A549 (cell line): Measurements from ENCODE around the gene INHBA.

Experiments
- CEBPB ChIP-seq, 2 experiments: fragments of >200 bp in 1 of 2; sonication (Bioruptor Twin) in 1 of 2; formaldehyde crosslinking in 1 of 2; IDR thresholded peaks; 2 replicates each; pipeline ENCODE4 v1.6.1; 2012 to 2016
- CHD4 ChIP-seq: fragments of 200-600 bp; sonication (generic); IDR thresholded peaks from 2 replicates; pipeline ENCODE4 v1.6.1; 2016; ENCODE audit warnings: antibody characterized with exemption, mild to moderate bottlenecking, borderline replicate concordance
- KDM1A ChIP-seq: fragments of 200-600 bp; sonication (generic); IDR thresholded peaks from 2 replicates; pipeline ENCODE4 v1.6.1; 2016; ENCODE audit warnings: low read depth, mild to moderate bottlenecking
- NR3C1 ChIP-seq: fragments of >200 bp; sonication (Bioruptor Twin); formaldehyde crosslinking; IDR thresholded peaks from 3 replicates; pipeline ENCODE4 v1.6.1; 2017
- POLR2A ChIP-seq: IDR thresholded peaks from 2 replicates; pipeline ENCODE4 v1.6.1; 2012; ENCODE audit warnings: mild to moderate bottlenecking, low read length
- ZFP36 ChIP-seq: fragments of 450-650 bp; IDR thresholded peaks from 2 replicates; pipeline ENCODE4 v1.6.1; 2014; ENCODE audit warnings: borderline replicate concordance; ENCODE audit not compliant: partially characterized antibody
- TF ChIP-seq, protein P1 (sequence below): fragments of >200 bp; sonication (Bioruptor Twin); formaldehyde crosslinking; IDR thresholded peaks from 3 replicates; pipeline ENCODE4 v1.5.1; 2016

DNA sequence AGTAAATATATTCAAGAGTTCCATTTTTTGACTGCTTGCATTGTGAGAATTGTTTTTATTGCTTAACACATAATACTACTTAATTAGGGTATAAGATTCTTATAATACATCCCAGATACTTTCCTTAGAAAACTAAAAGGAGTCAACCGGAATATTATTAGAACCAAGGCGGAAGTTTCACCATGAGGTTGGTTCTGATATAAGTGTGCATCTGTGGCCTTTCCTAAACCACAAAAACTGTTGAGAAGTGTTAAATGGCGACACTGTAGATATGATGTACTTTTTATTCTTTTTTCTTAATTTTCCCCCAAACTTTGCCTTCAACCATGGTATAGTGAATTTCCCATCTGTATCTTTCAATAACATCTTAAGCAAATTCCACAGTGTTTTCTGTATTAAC lies 32.3 kb upstream of the INHBA start:
- TF ChIP-seq KDM1A: no peak
- TF ChIP-seq, protein P1, sequence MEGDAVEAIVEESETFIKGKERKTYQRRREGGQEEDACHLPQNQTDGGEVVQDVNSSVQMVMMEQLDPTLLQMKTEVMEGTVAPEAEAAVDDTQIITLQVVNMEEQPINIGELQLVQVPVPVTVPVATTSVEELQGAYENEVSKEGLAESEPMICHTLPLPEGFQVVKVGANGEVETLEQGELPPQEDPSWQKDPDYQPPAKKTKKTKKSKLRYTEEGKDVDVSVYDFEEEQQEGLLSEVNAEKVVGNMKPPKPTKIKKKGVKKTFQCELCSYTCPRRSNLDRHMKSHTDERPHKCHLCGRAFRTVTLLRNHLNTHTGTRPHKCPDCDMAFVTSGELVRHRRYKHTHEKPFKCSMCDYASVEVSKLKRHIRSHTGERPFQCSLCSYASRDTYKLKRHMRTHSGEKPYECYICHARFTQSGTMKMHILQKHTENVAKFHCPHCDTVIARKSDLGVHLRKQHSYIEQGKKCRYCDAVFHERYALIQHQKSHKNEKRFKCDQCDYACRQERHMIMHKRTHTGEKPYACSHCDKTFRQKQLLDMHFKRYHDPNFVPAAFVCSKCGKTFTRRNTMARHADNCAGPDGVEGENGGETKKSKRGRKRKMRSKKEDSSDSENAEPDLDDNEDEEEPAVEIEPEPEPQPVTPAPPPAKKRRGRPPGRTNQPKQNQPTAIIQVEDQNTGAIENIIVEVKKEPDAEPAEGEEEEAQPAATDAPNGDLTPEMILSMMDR: no peak
- no peak for TF ChIP-seq CHD4
- TF ChIP-seq NR3C1: no peak
- TF ChIP-seq CEBPB (IDR thresholded peaks at IDR 0.05): no peak
- no peak for TF ChIP-seq POLR2A
- TF ChIP-seq ZFP36: no peak
